Activated naive CD4-positive, alpha-beta T cell treated with anti-CD3 and anti-CD28 coated beads, Interleukin-2, amount 50 U/mL, for 72 hours (primary cell): Measurements from ENCODE around the gene CFAP91. TPM values are rescaled to one million over a fixed set of nuclear protein-coding genes. Genes with fewer than 3 reads are reported as not detected.

Source experiments
- ATAC-seq, 2 donors: fragments of 150-1000 bp; cut with Tn5 transposase; 2 replicates each; pipeline ENCODE4 v1.10.0; 2021; ENCODE audit warnings: mild to moderate bottlenecking in 2 of 2, moderate library complexity in 2 of 2
- DNase-seq, 2 donors: peaks; one replicate each; pipeline ENCODE4 v3.0.0; 2021 to 2022; ENCODE audit warnings: low spot score in 2 of 2
- H3K27ac Mint-ChIP-seq, 2 donors: one replicate each; pipeline ENCODE4 v1.8.0; 2022; ENCODE audit warnings: mild to moderate bottlenecking in 2 of 2, mixed read lengths in 2 of 2
- H3K36me3 Mint-ChIP-seq, 2 donors: one replicate each; pipeline ENCODE4 v1.8.0; 2022; ENCODE audit warnings: mixed read lengths in 2 of 2
- H3K9me3 Mint-ChIP-seq, 2 donors: one replicate each; pipeline ENCODE4 v1.8.0; 2022; ENCODE audit warnings: mixed read lengths in 2 of 2
- total RNA-seq, 2 donors: library from RNA; stranded (reverse); gene quantifications; one replicate each; pipeline ENCODE4 v1.2.3, GENCODE V29; 2022

CFAP91 gene
- under 1 TPM; 0.25 to 0.68 TPM for total RNA-seq

- peak within 1 kb of the TSS in 1 of 2 donors; percentile 72 for H3K27ac Mint-ChIP-seq
- peak; percentile 89 to 91 for ATAC-seq
- peak; percentile 75 to 89 for DNase-seq
- peaks cover 13 to 19% of the 10 kb centered on the region in 2 donors for H3K9me3 Mint-ChIP-seq
- H3K36me3 Mint-ChIP-seq, result peaks cover 9 to 26% of the 10 kb centered on the region in 2 donors
These were observed at the start of gene CFAP91 for GRCh38 chr3:119702530-119703527. TSS of gene CFAP91 (plus strand) at chr3:119703022. CDS start at chr3:119703099, 77 bp downstream.

GRCh38 chr3:119653876-119654275 is 48.9 kb upstream of the CFAP91 start:
- ATAC-seq (no peak), DNase-seq (no peak)
- Mint-ChIP-seq H3K9me3 (no peaks in the 10 kb centered on the region), H3K36me3 (no peaks in the 10 kb centered on the region), H3K27ac (no peak overlapping the region)

- Mint-ChIP-seq H3K36me3 (no peaks in the 10 kb centered on the region), H3K9me3 (no peaks in the 10 kb centered on the region), H3K27ac (no peak overlapping the region)
- ATAC-seq (no peak), DNase-seq (no peak)
These were observed 44.7 kb upstream of the CFAP91 start for GRCh38 chr3:119657887-119658702.

DNA sequence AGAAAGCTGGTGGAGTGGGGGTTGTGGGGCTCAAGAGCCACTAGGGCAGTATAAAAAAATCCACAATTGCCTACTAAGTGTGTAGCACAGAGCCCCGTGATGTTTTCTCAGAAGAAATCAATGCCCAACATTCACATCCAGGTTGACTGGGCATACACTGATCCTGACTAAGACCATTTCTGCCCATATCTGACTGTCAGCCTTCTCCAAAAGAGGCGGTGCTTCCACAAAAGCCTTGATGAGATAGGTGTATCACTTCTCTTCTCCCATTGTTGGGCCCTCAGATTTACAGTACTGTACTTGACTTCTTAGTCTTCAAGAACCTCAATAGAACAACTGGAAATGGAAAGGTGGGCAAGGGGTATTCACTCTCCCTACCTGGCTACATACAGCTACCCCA is 43.8 kb upstream of the CFAP91 start:
- Mint-ChIP-seq H3K9me3 (no peaks in the 10 kb centered on the region), H3K27ac (no peak overlapping the region), H3K36me3 (no peaks in the 10 kb centered on the region)
- DNase-seq, result no peak
- no peak for ATAC-seq

DNA sequence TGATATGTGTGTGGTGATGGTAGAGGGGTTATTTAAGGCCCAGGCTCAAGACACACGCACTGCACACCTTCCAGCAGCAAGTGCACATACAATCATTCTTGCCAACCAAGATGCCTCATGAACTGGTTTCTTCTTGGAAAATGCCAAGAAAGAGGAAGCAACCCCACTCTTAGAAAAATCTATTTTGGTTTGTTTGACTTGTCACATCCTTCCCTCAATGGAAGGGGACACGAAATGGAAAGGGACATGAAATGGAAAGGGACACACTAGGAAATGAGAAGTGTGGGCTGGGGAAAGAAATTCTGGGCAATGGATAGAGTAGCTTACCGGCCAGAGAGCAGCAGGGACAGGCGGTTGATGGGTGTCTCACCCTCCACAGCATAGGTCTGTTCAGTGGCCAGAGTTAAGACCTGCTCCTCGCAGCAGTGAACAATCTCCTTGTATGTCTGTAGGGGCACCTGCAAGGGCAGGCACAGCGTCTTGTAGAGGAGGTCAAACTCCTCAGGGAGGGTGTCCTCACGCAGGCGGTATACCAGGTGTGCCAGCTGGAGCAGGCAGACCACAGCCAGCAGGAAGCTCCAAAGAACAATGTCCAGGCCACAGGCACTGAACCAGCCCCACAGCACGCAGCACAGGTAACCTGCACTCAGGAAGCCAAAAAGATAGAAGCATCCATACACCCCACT is 43.1 kb upstream of the CFAP91 start:
- DNase-seq (no peak), ATAC-seq (no peak)
- Mint-ChIP-seq H3K27ac (no peak overlapping the region), H3K9me3 (no peaks in the 10 kb centered on the region), H3K36me3 (no peaks in the 10 kb centered on the region)

- no peaks in the 10 kb centered on the region for H3K36me3 Mint-ChIP-seq
- no peak for ATAC-seq
- H3K9me3 Mint-ChIP-seq, result no peaks in the 10 kb centered on the region
- DNase-seq, result no peak
- no peak within 1 kb of the TSS for H3K27ac Mint-ChIP-seq
These were observed 42.1 kb upstream of the CFAP91 start, which contains the start of gene POPDC2 for GRCh38 chr3:119660474-119661440. TSS of gene POPDC2 (minus strand) at chr3:119660589. CDS start at chr3:119660423, 166 bp downstream.

GRCh38 chr3:119662604-119663373 is 40.0 kb upstream of the CFAP91 start:
- Mint-ChIP-seq H3K9me3 (no peaks in the 10 kb centered on the region), H3K27ac (peak overlapping the region in 1 of 2 donors; percentile 3), H3K36me3 (no peaks in the 10 kb centered on the region)
- DNase-seq (no peak), ATAC-seq (no peak)

- Mint-ChIP-seq H3K9me3 (no peaks in the 10 kb centered on the region), H3K27ac (no peak overlapping the region), H3K36me3 (no peaks in the 10 kb centered on the region)
- DNase-seq, result no peak
- no peak for ATAC-seq
These were observed 38.9 kb upstream of the CFAP91 start for GRCh38 chr3:119663885-119664284.

DNA sequence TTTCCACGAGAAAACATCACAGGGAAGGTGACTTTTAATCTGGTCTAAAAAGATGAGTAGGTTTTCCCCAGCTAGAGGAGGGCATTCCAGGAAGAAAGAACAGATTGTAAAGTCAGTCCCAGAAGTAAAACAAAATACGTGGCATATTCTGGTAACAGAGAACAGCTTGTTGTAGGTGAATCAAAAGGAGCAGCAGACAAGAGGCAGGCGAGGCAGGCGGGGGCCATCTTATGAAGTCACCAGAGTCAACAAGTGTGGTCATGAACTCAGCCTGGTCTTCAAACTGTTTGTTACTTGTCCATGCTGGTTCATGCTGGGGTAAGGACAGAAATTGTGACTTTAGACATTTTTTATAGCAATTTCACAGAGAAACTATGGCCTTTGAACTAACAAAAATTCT is 38.5 kb upstream of the CFAP91 start:
- Mint-ChIP-seq H3K36me3 (no peaks in the 10 kb centered on the region), H3K27ac (no peak overlapping the region), H3K9me3 (no peaks in the 10 kb centered on the region)
- ATAC-seq, result no peak
- DNase-seq, result no peak

DNA sequence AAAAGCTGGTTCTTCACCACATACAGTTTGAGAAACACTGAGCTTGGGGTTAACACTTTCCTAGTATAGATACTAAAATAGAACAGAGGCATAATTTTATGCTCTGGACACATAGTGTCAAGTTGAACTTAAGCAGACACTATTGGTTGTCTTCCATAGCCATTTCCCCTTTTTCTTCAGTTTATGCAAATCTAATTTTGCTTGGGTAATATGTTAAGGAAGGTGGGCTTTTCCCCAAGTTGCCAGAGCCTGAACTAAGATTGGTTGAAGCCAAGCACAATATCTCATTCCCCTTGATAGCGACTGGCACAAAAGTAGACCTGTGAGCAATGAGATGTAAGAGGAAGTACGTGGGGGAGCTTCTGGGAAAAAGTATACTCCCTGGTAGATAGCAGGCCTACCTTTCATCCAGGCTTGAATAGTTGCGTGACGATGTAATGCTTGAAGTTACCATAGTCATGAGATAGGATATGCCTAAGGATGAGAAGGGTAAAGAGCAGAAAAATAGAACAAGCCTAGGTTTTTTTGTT is 37.9 kb upstream of the CFAP91 start:
- no peaks in the 10 kb centered on the region for H3K36me3 Mint-ChIP-seq
- no peak overlapping the region for H3K27ac Mint-ChIP-seq
- DNase-seq, result no peak
- no peaks in the 10 kb centered on the region for H3K9me3 Mint-ChIP-seq
- no peak for ATAC-seq

- Mint-ChIP-seq H3K9me3 (no peaks in the 10 kb centered on the region), H3K36me3 (peaks cover 0 to 4% of the 10 kb centered on the region in 2 donors), H3K27ac (no peak overlapping the region)
- DNase-seq, result no peak
- no peak for ATAC-seq
These were observed 36.8 kb upstream of the CFAP91 start for GRCh38 chr3:119665954-119666559.

DNA sequence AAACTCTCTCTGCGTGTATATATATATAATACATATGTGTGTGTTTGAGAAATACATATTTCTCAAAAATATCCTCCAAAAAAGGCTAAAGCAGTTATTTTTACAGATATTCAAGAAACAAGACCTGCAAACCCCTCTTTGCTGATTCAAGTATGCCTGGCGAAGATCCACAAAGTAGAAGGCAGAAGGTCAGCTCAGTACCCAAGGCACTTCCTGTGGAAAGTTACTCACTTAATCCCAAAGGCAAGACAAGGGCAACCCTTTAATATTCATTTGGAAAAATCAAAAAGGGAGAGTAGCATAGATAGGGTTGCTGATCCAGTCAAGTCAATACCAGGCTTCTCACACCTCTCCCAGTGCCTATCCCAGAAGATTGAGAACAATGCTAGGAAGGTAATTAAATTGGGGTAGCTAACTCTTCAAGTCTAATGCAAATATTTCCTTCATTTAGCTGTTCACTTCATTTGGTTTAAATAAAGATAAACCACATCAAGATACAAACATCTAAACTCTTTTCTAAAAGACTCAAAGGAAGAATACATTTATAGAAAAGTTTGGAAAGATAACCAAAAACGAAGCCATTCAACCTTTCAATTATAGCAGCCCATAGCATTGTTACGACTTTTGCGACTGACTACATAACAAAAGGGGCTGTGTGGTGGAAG is 32.8 kb upstream of the CFAP91 start:
- H3K36me3 Mint-ChIP-seq, result peaks cover under 1 to 29% of the 10 kb centered on the region in 2 donors
- H3K27ac Mint-ChIP-seq, result peak overlapping the region in 1 of 2 donors; percentile 50

GRCh38 chr3:119672776-119673175 is 30.0 kb upstream of the CFAP91 start:
- no peak for ATAC-seq
- Mint-ChIP-seq H3K27ac (no peak overlapping the region), H3K9me3 (no peaks in the 10 kb centered on the region), H3K36me3 (peaks cover 17 to 45% of the 10 kb centered on the region in 2 donors)
- DNase-seq, result no peak

More for the DNA sequence above, 32.8 kb upstream of the CFAP91 start:
- H3K9me3 Mint-ChIP-seq, result no peaks in the 10 kb centered on the region
- ATAC-seq (no peak), DNase-seq (no peak)

DNA sequence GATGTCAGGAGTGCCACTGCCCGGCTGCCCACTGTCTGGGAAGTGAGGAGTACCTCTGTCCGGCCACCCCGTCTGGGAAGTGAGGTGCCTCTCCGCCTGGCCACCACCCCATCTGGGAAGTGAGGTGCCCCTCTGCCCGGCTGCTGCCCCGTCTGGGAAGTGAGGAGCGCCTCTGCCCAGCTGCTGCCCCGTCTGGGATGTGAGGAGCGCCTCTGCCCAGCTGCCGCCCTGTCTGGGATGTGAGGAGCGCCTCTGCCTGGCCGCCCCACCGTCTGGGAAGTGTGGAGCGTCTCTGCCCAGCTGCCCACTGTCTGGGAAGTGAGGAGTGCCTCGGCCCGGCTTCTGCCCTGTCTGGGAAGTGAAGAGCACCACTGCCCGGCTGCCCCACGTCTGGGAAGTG is 28.9 kb upstream of the CFAP91 start:
- H3K36me3 Mint-ChIP-seq, result peaks cover 17 to 45% of the 10 kb centered on the region in 2 donors

More for the DNA sequence above, 28.9 kb upstream of the CFAP91 start:
- no peak for ATAC-seq
- peak overlapping the region in 1 of 2 donors; percentile 20 for H3K27ac Mint-ChIP-seq
- DNase-seq, result no peak
- H3K9me3 Mint-ChIP-seq, result no peaks in the 10 kb centered on the region
